Neuronal stem cell (in vitro differentiated cells): ENCODE measurements around the gene VPS37B.
"Not testable (repeated sequence)": the region's sequence is repeated elsewhere in the genome, so short reads cannot be mapped to it uniquely, and the experiment has no call there.

Experiments
- DNase-seq: peaks from one replicate; pipeline ENCODE4 v3.0.0-alpha.2; 2013; ENCODE audit warnings: low spot score
- H2AFZ ChIP-seq: one replicate; pipeline ENCODE4 v1.6.1; 2013; ENCODE audit warnings: mild to moderate bottlenecking, low read length, inconsistent platforms
- H2AK5ac ChIP-seq: 2 replicates; pipeline ENCODE4 v1.6.1; 2013; ENCODE audit warnings: low read depth, mild to moderate bottlenecking, inconsistent platforms, low read length, moderate library complexity, mixed read lengths
- H2BK120ac ChIP-seq: 2 replicates; pipeline ENCODE4 v1.6.1; 2013; ENCODE audit warnings: low read depth, mild to moderate bottlenecking, inconsistent platforms, low read length, moderate library complexity, mixed read lengths
- H2BK12ac ChIP-seq: one replicate; pipeline ENCODE4 v1.6.1; 2013; ENCODE audit warnings: low read length, inconsistent platforms
- H2BK15ac ChIP-seq: 2 replicates; pipeline ENCODE4 v1.6.1; 2013; ENCODE audit warnings: mild to moderate bottlenecking, low read length, inconsistent platforms, mixed read lengths
- H2BK5ac ChIP-seq: one replicate; pipeline ENCODE4 v1.6.1; 2013; ENCODE audit warnings: inconsistent platforms, mild to moderate bottlenecking, low read length, moderate library complexity
- H3K14ac ChIP-seq: one replicate; pipeline ENCODE4 v1.6.1; 2013; ENCODE audit warnings: low read length, inconsistent platforms
- H3K18ac ChIP-seq: 2 replicates; pipeline ENCODE4 v1.6.1; 2013; ENCODE audit warnings: low read length, inconsistent platforms
- H3K23ac ChIP-seq: 2 replicates; pipeline ENCODE4 v1.6.1; 2013; ENCODE audit warnings: low read depth, mild to moderate bottlenecking, mixed read lengths, low read length, inconsistent platforms; ENCODE audit not compliant: poor library complexity
- H3K27ac ChIP-seq: replicated peaks from 3 replicates; pipeline ENCODE4 v1.5.1; 2013; ENCODE audit warnings: low read length, inconsistent platforms
- H3K27me3 ChIP-seq, 3 experiments: 2 replicates each; pipeline ENCODE4 v1.6.1; 2013; ENCODE audit warnings: low read length in 3 of 3, mild to moderate bottlenecking in 2 of 3, inconsistent platforms in 1 of 3, low read depth in 1 of 3, mixed read lengths in 1 of 3, moderate library complexity in 1 of 3; ENCODE audit not compliant: control insufficient read depth in 3 of 3, insufficient read depth in 3 of 3
- H3K36me3 ChIP-seq, 2 donors: replicated peaks in 1 of 2; 2 replicates each; pipeline ENCODE4 v1.6.1; 2013; ENCODE audit warnings: low read length in 2 of 2; ENCODE audit not compliant: control insufficient read depth in 2 of 2, insufficient read depth in 2 of 2
- H3K4ac ChIP-seq: 2 replicates; pipeline ENCODE4 v1.6.1; 2013; ENCODE audit warnings: inconsistent platforms, mild to moderate bottlenecking, low read length, moderate library complexity
- H3K4me1 ChIP-seq, 2 donors: 1 replicate in 1 of 2; 2 replicates in 1 of 2; pipeline ENCODE4 v1.6.1; 2013; ENCODE audit warnings: low read length in 2 of 2, low read depth in 1 of 2; ENCODE audit not compliant: control insufficient read depth in 2 of 2, insufficient read depth in 1 of 2
- H3K4me2 ChIP-seq: one replicate; pipeline ENCODE4 v1.6.1; 2013; ENCODE audit warnings: mild to moderate bottlenecking, low read length, inconsistent platforms; ENCODE audit not compliant: insufficient read depth, poor library complexity, severe bottlenecking
- H3K4me3 ChIP-seq, 2 donors: 2 replicates each; pipeline ENCODE4 v1.5.1; 2013; ENCODE audit warnings: low read length in 2 of 2, mild to moderate bottlenecking in 2 of 2, inconsistent platforms in 1 of 2, moderate library complexity in 1 of 2
- H3K79me1 ChIP-seq: one replicate; pipeline ENCODE4 v1.6.1; 2013; ENCODE audit warnings: low read depth, mild to moderate bottlenecking, inconsistent platforms, low read length, moderate library complexity
- H3K9ac ChIP-seq: one replicate; pipeline ENCODE4 v1.6.1; 2013; ENCODE audit warnings: mild to moderate bottlenecking, low read depth, low read length, inconsistent platforms; ENCODE audit not compliant: poor library complexity
- H3K9me3 ChIP-seq, 2 donors: replicated peaks in 1 of 2; 2 replicates each; pipeline versions ENCODE3 to v1.6.1; 2013; ENCODE audit warnings: low read length in 2 of 2, mild to moderate bottlenecking in 2 of 2, inconsistent platforms in 1 of 2, low read depth in 1 of 2, mixed read lengths in 1 of 2, moderate library complexity in 1 of 2; ENCODE audit not compliant: control insufficient read depth in 2 of 2, insufficient read depth in 1 of 2
- H4K8ac ChIP-seq: one replicate; pipeline ENCODE4 v1.6.1; 2013; ENCODE audit warnings: low read depth, mild to moderate bottlenecking, inconsistent platforms, low read length, moderate library complexity
- H4K91ac ChIP-seq: one replicate; pipeline ENCODE4 v1.6.1; 2013; ENCODE audit warnings: low read length, low read depth, mild to moderate bottlenecking, inconsistent platforms; ENCODE audit not compliant: poor library complexity
- WGBS, 2 donors: extraction: QIAGEN DNeasy Blood & Tissue Kit; methylation state at CpG; one replicate each; pipeline ENCODE4 v1.1.7; 2013; ENCODE audit warnings: missing lambda C conversion rate in 2 of 2, mixed read lengths in 1 of 2; ENCODE audit not compliant: insufficient read length in 2 of 2, insufficient replicate concordance in 1 of 2; ENCODE audit errors: extremely low coverage in 2 of 2; 5-methylcytosine and 5-hydroxymethylcytosine counted together

Gene VPS37B

GRCh38 chr12:122893208-122894153 lies 2.4 kb downstream of the VPS37B start:
- H4K91ac ChIP-seq, result no peak overlapping the region
- H2BK12ac ChIP-seq, result no peak overlapping the region
- H3K79me1 ChIP-seq, result no peaks in the 10 kb centered on the region
- H2AK5ac ChIP-seq, result no peak overlapping the region
- peaks cover 27 to 35% of the 10 kb centered on the region in 2 donors for H3K4me1 ChIP-seq
- no peak overlapping the region for H3K4me3 ChIP-seq
- H4K8ac ChIP-seq, result no peak overlapping the region
- H3K14ac ChIP-seq, result no peak overlapping the region
- peaks cover 0 to 2% (median 0%) of the 10 kb centered on the region in 3 experiments for H3K27me3 ChIP-seq
- DNase-seq, result no peak
- no CpG with 5 or more reads among the region's 7 CpGs for WGBS, 2 donors
- no peak overlapping the region for H2AFZ ChIP-seq
- H3K4ac ChIP-seq, result no peak overlapping the region
- no peak overlapping the region for H2BK15ac ChIP-seq
- no peak overlapping the region for H2BK5ac ChIP-seq
- H3K23ac ChIP-seq, result no peak overlapping the region
- H3K27ac ChIP-seq, result no peak overlapping the region
- H3K9ac ChIP-seq, result no peak overlapping the region
- no peak overlapping the region for H3K18ac ChIP-seq
- no peak overlapping the region for H2BK120ac ChIP-seq
- no peaks in the 10 kb centered on the region for H3K9me3 ChIP-seq
- peaks cover 0 to 4% of the 10 kb centered on the region in 2 donors for H3K36me3 ChIP-seq
- H3K4me2 ChIP-seq, result no peak overlapping the region

DNA sequence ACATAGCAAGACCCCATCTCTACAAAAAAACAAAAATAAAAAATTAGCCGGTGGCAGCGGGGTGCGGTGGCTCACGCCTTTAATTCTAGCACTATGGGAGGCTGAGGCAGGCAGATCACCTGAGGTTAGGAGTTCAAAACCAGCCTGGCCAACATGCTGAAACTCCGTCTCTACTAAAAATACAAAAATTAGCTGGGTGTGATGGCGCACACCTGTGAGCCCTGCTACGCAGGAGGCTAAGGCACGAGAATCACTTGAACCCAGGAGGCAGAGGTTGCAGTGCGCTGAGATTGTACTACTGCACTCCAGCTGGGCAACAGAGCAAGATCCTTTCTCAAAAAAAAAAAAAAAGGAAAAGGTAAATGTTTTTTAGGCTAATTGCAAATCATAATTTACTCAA lies 3.2 kb downstream of the VPS37B start:
- not testable (repeated sequence) for H3K27me3 ChIP-seq, H2BK120ac ChIP-seq, H2BK5ac ChIP-seq, H2BK12ac ChIP-seq, H3K36me3 ChIP-seq, H3K9ac ChIP-seq, H3K79me1 ChIP-seq, DNase-seq, H3K18ac ChIP-seq, H4K91ac ChIP-seq, H4K8ac ChIP-seq, H3K9me3 ChIP-seq, H3K23ac ChIP-seq, H2AFZ ChIP-seq, H3K4ac ChIP-seq, H3K4me3 ChIP-seq, H2AK5ac ChIP-seq, H2BK15ac ChIP-seq, H3K14ac ChIP-seq, H3K4me2 ChIP-seq
- WGBS, 2 donors, result no CpG with 5 or more reads among the region's 9 CpGs
- Histone ChIP-seq H3K27ac (peak overlapping the region; percentile 87), H3K4me1 (peaks cover 32 to 40% of the 10 kb centered on the region in 2 donors)

- peaks cover 6% of the 10 kb centered on the region for H3K79me1 ChIP-seq
These were observed 4.0 kb downstream of the VPS37B start for GRCh38 chr12:122891661-122892525.

More at GRCh38 chr12:122891661-122892525, 4.0 kb downstream of the VPS37B start:
- WGBS, 2 donors, result no CpG with 5 or more reads among the region's 10 CpGs
- peaks cover 0 to 4% of the 10 kb centered on the region in 2 donors for H3K36me3 ChIP-seq
- DNase-seq, result peak; percentile 68
- no peak overlapping the region for H3K18ac ChIP-seq
- no peak overlapping the region for H3K23ac ChIP-seq
- H2BK12ac ChIP-seq, result no peak overlapping the region
- H3K4me3 ChIP-seq, result peak overlapping the region in 1 of 2 donors; percentile 25
- H3K4me2 ChIP-seq, result peak overlapping the region; percentile 38
- no peak overlapping the region for H2BK5ac ChIP-seq
- no peaks in the 10 kb centered on the region for H3K9me3 ChIP-seq
- no peak overlapping the region for H4K91ac ChIP-seq
- H3K27ac ChIP-seq, result peak overlapping the region; percentile 87
- H2AK5ac ChIP-seq, result no peak overlapping the region
- H3K4ac ChIP-seq, result no peak overlapping the region
- peaks cover 39 to 48% of the 10 kb centered on the region in 2 donors for H3K4me1 ChIP-seq
- no peak overlapping the region for H3K9ac ChIP-seq
- no peak overlapping the region for H4K8ac ChIP-seq
- no peak overlapping the region for H2BK120ac ChIP-seq
- H2BK15ac ChIP-seq, result no peak overlapping the region
- H3K14ac ChIP-seq, result no peak overlapping the region
- H3K27me3 ChIP-seq, result peaks cover 0 to 2% (median 0%) of the 10 kb centered on the region in 3 experiments
- H2AFZ ChIP-seq, result no peak overlapping the region
